DOHH2 (cell line): ENCODE measurements around the gene NOXO1.

Experiments
- H3F3A ChIP-seq: fragments of 200-600 bp; sonication (generic), shearing (Covaris generic); 2 replicates; pipeline ENCODE4 v1.6.0; 2016; ENCODE audit warnings: antibody characterized with exemption, mild to moderate bottlenecking; ENCODE audit not compliant: control insufficient read depth, insufficient read depth
- H3K27ac ChIP-seq: fragments of 200-600 bp; sonication (generic); 2 replicates; pipeline ENCODE4 v1.5.1; 2014; ENCODE audit warnings: low read depth, mild to moderate bottlenecking, low read length, moderate library complexity
- H3K27me3 ChIP-seq: fragments of 200-600 bp; sonication (generic); 2 replicates; pipeline ENCODE4 v1.6.1; 2014; ENCODE audit warnings: mild to moderate bottlenecking, low read length, mixed read lengths; ENCODE audit not compliant: control insufficient read depth
- H3K36me3 ChIP-seq: fragments of 200-600 bp; sonication (generic); 2 replicates; pipeline ENCODE4 v1.6.1; 2014; ENCODE audit warnings: mild to moderate bottlenecking, low read length, moderate library complexity, mixed read lengths; ENCODE audit not compliant: control insufficient read depth
- H3K4me1 ChIP-seq: fragments of 200-600 bp; sonication (generic); 2 replicates; pipeline ENCODE4 v1.6.1; 2014; ENCODE audit warnings: mild to moderate bottlenecking, low read length, mixed read lengths; ENCODE audit not compliant: control insufficient read depth
- H3K4me2 ChIP-seq: fragments of 200-600 bp; sonication (generic); 2 replicates; pipeline ENCODE4 v1.6.0; 2014; ENCODE audit warnings: mild to moderate bottlenecking, low read length, moderate library complexity
- H3K4me3 ChIP-seq: fragments of 200-600 bp; sonication (generic); 2 replicates; pipeline ENCODE4 v1.5.1; 2014; ENCODE audit warnings: mild to moderate bottlenecking, low read length, mixed read lengths
- H3K79me2 ChIP-seq: fragments of 200-600 bp; sonication (generic); 2 replicates; pipeline ENCODE4 v1.6.1; 2014; ENCODE audit warnings: mild to moderate bottlenecking, low read length, mixed read lengths; ENCODE audit not compliant: control insufficient read depth
- H3K9me2 ChIP-seq: fragments of 200-600 bp; sonication (generic); replicated peaks from 2 replicates; pipeline ENCODE4 v1.6.1; 2014; ENCODE audit warnings: mild to moderate bottlenecking, low read length, mixed read lengths; ENCODE audit not compliant: control insufficient read depth
- H3K9me3 ChIP-seq: fragments of 200-600 bp; sonication (generic); 2 replicates; pipeline ENCODE4 v1.6.1; 2014; ENCODE audit warnings: antibody characterized with exemption, low read length, mixed read lengths; ENCODE audit not compliant: control insufficient read depth, insufficient read depth
- H4K20me1 ChIP-seq: fragments of 200-600 bp; sonication (generic); 2 replicates; pipeline ENCODE4 v1.6.0; 2014; ENCODE audit warnings: low read depth, mild to moderate bottlenecking, antibody characterized with exemption, low read length, moderate library complexity; ENCODE audit not compliant: control insufficient read depth, insufficient read depth
- CTCF ChIP-seq: fragments of 200-600 bp; sonication (generic); IDR thresholded peaks from one replicate; pipeline ENCODE4 v1.5.1; 2014; ENCODE audit warnings: antibody characterized with exemption, mild to moderate bottlenecking, low read depth, low read length; ENCODE audit not compliant: poor library complexity, severe bottlenecking
- EZH2phosphoT487 ChIP-seq: fragments of 200-600 bp; sonication (generic); IDR thresholded peaks from 2 replicates; pipeline ENCODE4 v1.6.1; 2017; ENCODE audit warnings: borderline replicate concordance, mild to moderate bottlenecking, antibody characterized with exemption, low read length, moderate library complexity, mixed read lengths

The NOXO1 gene

GRCh38 chr16:1978476-1979120 is 2.7 kb downstream of the NOXO1 start:
- Histone ChIP-seq H3K79me2 (peaks cover 11% of the 10 kb centered on the region), H4K20me1 (no peaks in the 10 kb centered on the region), H3K9me3 (no peaks in the 10 kb centered on the region), H3F3A (peaks cover 8% of the 10 kb centered on the region), H3K4me1 (peaks cover 13% of the 10 kb centered on the region), H3K36me3 (peaks cover 54% of the 10 kb centered on the region), H3K4me2 (no peak overlapping the region), H3K4me3 (no peak overlapping the region), H3K9me2 (no peaks in the 10 kb centered on the region), H3K27ac (no peak overlapping the region), H3K27me3 (peaks cover 36% of the 10 kb centered on the region)
- TF ChIP-seq CTCF (no peak), EZH2phosphoT487 (no peak)

GRCh38 chr16:1977875-1978268 is 3.4 kb downstream of the NOXO1 start:
- no peaks in the 10 kb centered on the region for H3K9me2 ChIP-seq
- H3K27ac ChIP-seq, result no peak overlapping the region
- peaks cover 16% of the 10 kb centered on the region for H3K4me1 ChIP-seq
- H4K20me1 ChIP-seq, result no peaks in the 10 kb centered on the region
- H3K79me2 ChIP-seq, result peaks cover 18% of the 10 kb centered on the region
- H3F3A ChIP-seq, result peaks cover 8% of the 10 kb centered on the region
- TF ChIP-seq EZH2phosphoT487 (no peak), CTCF (no peak)
- H3K4me2 ChIP-seq, result no peak overlapping the region
- H3K27me3 ChIP-seq, result peaks cover 29% of the 10 kb centered on the region
- no peaks in the 10 kb centered on the region for H3K9me3 ChIP-seq
- H3K4me3 ChIP-seq, result no peak overlapping the region
- peaks cover 54% of the 10 kb centered on the region for H3K36me3 ChIP-seq

- Histone ChIP-seq H3K27ac (no peak overlapping the region), H3K36me3 (peaks cover 55% of the 10 kb centered on the region), H3K79me2 (peaks cover 24% of the 10 kb centered on the region), H3K9me2 (no peaks in the 10 kb centered on the region), H4K20me1 (no peaks in the 10 kb centered on the region), H3K4me1 (peaks cover 21% of the 10 kb centered on the region), H3K4me2 (no peak overlapping the region), H3K4me3 (no peak overlapping the region), H3K9me3 (no peaks in the 10 kb centered on the region), H3F3A (peaks cover 8% of the 10 kb centered on the region), H3K27me3 (peaks cover 22% of the 10 kb centered on the region)
- TF ChIP-seq CTCF (no peak), EZH2phosphoT487 (no peak)
These were observed 4.1 kb downstream of the NOXO1 start for GRCh38 chr16:1976951-1977874.
